RWPE1 (cell line): Measurements from ENCODE around the gene ERC2.

Source experiments
- CTCF ChIA-PET: fragments of 350-600 bp; sonication (Branson Sonifier 250); formaldehyde crosslinking; extraction: SDS; loops from one replicate; lab custom pipeline; 2021; lab: Yijun Ruan, JAX
- POLR2A ChIA-PET: fragments of 400-600 bp; formaldehyde crosslinking; extraction: SDS; loops from one replicate; lab custom pipeline; 2020; ENCODE audit warnings: antibody characterized with exemption; ENCODE audit not compliant: low non-redundant PET; lab: Yijun Ruan, JAX
- DNase-seq: peaks from one replicate; pipeline ENCODE4 v3.0.0; 2012; ENCODE audit warnings: low spot score
- H3K27ac ChIP-seq: fragments of 450-650 bp; 2 replicates; pipeline ENCODE4 v1.5.1; 2017
- CTCF ChIP-seq: fragments of 450-650 bp; conservative IDR thresholded peaks from 2 replicates; pipeline ENCODE4 v1.5.1; 2017; ENCODE audit warnings: low read depth, mild to moderate bottlenecking

The ERC2 gene

GRCh38 chr3:56408761-56409196 lies 59.5 kb downstream of the ERC2 start:
- no peak for DNase-seq
- POLR2A ChIA-PET, result no interaction called here
- CTCF ChIA-PET, result no interaction called here
- H3K27ac ChIP-seq, result no peak overlapping the region
- TF ChIP-seq CTCF, result no peak

GRCh38 chr3:56406826-56407515 lies 61.3 kb downstream of the ERC2 start:
- no peak overlapping the region for H3K27ac ChIP-seq
- POLR2A ChIA-PET, result no interaction called here
- CTCF ChIA-PET, result interaction anchor here (0.5 kb wide), 1 partner anchor 15 kb away, joined by 5 read pairs; no protein-coding TSS in a partner anchor
- TF ChIP-seq CTCF, result no peak
- DNase-seq, result no peak

- POLR2A ChIA-PET, result no interaction called here
- no peak for DNase-seq
- CTCF ChIA-PET, result no interaction called here
- no peak overlapping the region for H3K27ac ChIP-seq
- TF ChIP-seq CTCF, result no peak
Observed at GRCh38 chr3:56404884-56405283, 63.4 kb downstream of the ERC2 start.

- ChIA-PET POLR2A (no interaction called here), CTCF (no interaction called here)
- no peak for TF ChIP-seq CTCF
- DNase-seq, result no peak
- no peak overlapping the region for H3K27ac ChIP-seq
Observed at GRCh38 chr3:56398659-56399058, 69.6 kb downstream of the ERC2 start.

- no peak for DNase-seq
- CTCF ChIA-PET, result interaction anchor here (0.6 kb wide), 1 partner anchor 442 kb away, joined by 3 read pairs; no protein-coding TSS in a partner anchor
- TF ChIP-seq CTCF, result no peak
- POLR2A ChIA-PET, result no interaction called here
- no peak overlapping the region for H3K27ac ChIP-seq
Observed at GRCh38 chr3:56397798-56398197, 70.5 kb downstream of the ERC2 start.

- POLR2A ChIA-PET, result no interaction called here
- TF ChIP-seq CTCF, result no peak
- no peak for DNase-seq
- CTCF ChIA-PET, result no interaction called here
- no peak overlapping the region for H3K27ac ChIP-seq
Observed at GRCh38 chr3:56389183-56389830, 79.0 kb downstream of the ERC2 start.
